Trophoblast cell (in vitro differentiated cells and primary cell): Measurements from ENCODE around the gene ARSG.

ENCODE experiments used
- DNase-seq, 2 donors: peaks; one replicate each; pipeline ENCODE4 v3.0.0-alpha.2; 2016
- H2AFZ ChIP-seq: 2 replicates; pipeline ENCODE4 v1.6.1; 2013; ENCODE audit warnings: low read length, moderate library complexity, mild to moderate bottlenecking; ENCODE audit not compliant: insufficient read depth, poor library complexity
- H2AK5ac ChIP-seq: 2 replicates; pipeline ENCODE4 v1.6.1; 2013; ENCODE audit warnings: mild to moderate bottlenecking, low read length
- H2BK120ac ChIP-seq: 2 replicates; pipeline ENCODE4 v1.6.1; 2013; ENCODE audit warnings: low read length, mild to moderate bottlenecking, moderate library complexity; ENCODE audit not compliant: insufficient read depth, poor library complexity
- H2BK12ac ChIP-seq: 2 replicates; pipeline ENCODE4 v1.6.1; 2013; ENCODE audit warnings: mild to moderate bottlenecking, low read length, moderate library complexity
- H2BK5ac ChIP-seq: 2 replicates; pipeline ENCODE4 v1.6.1; 2013; ENCODE audit warnings: low read length, low read depth, moderate library complexity, mild to moderate bottlenecking; ENCODE audit not compliant: poor library complexity
- H3K14ac ChIP-seq: 2 replicates; pipeline ENCODE4 v1.6.1; 2013; ENCODE audit warnings: mild to moderate bottlenecking, low read length
- H3K18ac ChIP-seq: 2 replicates; pipeline ENCODE4 v1.6.1; 2013; ENCODE audit warnings: mild to moderate bottlenecking, low read length
- H3K23ac ChIP-seq: 2 replicates; pipeline ENCODE4 v1.6.1; 2013; ENCODE audit warnings: low read length
- H3K27ac ChIP-seq: 2 replicates; pipeline ENCODE4 v1.5.1; 2013; ENCODE audit warnings: low read depth, mild to moderate bottlenecking, inconsistent platforms, low read length, moderate library complexity
- H3K27me3 ChIP-seq: 2 replicates; pipeline ENCODE4 v1.6.1; 2013; ENCODE audit warnings: inconsistent platforms, mild to moderate bottlenecking, low read length, moderate library complexity; ENCODE audit not compliant: insufficient read depth
- H3K36me3 ChIP-seq, 2 experiments: 1 replicate in 1 of 2; 2 replicates in 1 of 2; pipeline ENCODE4 v1.6.1; 2013; ENCODE audit warnings: low read length in 2 of 2, mild to moderate bottlenecking in 2 of 2, moderate library complexity in 1 of 2; ENCODE audit not compliant: insufficient read depth in 2 of 2, control insufficient read depth in 1 of 2
- H3K4ac ChIP-seq: 2 replicates; pipeline ENCODE4 v1.6.1; 2013; ENCODE audit warnings: low read depth, mild to moderate bottlenecking, low read length, moderate library complexity
- H3K4me1 ChIP-seq, 2 experiments: 1 replicate in 1 of 2; 2 replicates in 1 of 2; pipeline ENCODE4 v1.6.1; 2013; ENCODE audit warnings: low read length in 2 of 2, mild to moderate bottlenecking in 2 of 2, moderate library complexity in 1 of 2; ENCODE audit not compliant: insufficient read depth in 2 of 2, control insufficient read depth in 1 of 2
- H3K4me2 ChIP-seq: 2 replicates; pipeline ENCODE4 v1.6.1; 2013; ENCODE audit warnings: inconsistent platforms, mild to moderate bottlenecking, low read length, moderate library complexity
- H3K4me3 ChIP-seq: 2 replicates; pipeline ENCODE4 v1.5.1; 2013; ENCODE audit warnings: mild to moderate bottlenecking, low read depth, low read length, inconsistent platforms
- H3K79me1 ChIP-seq: one replicate; pipeline ENCODE4 v1.6.1; 2013; ENCODE audit warnings: low read length
- H3K79me2 ChIP-seq: 2 replicates; pipeline ENCODE4 v1.6.1; 2013; ENCODE audit warnings: low read length, mild to moderate bottlenecking; ENCODE audit not compliant: control insufficient read depth, insufficient read depth, poor library complexity
- H3K9ac ChIP-seq: 2 replicates; pipeline ENCODE4 v1.6.1; 2013; ENCODE audit warnings: mild to moderate bottlenecking, low read length
- H3K9me3 ChIP-seq: 2 replicates; pipeline ENCODE4 v1.6.1; 2013; ENCODE audit warnings: low read depth, mild to moderate bottlenecking, control low read depth, inconsistent platforms, low read length; ENCODE audit not compliant: insufficient read depth
- H4K12ac ChIP-seq: 2 replicates; pipeline ENCODE4 v1.6.1; 2013; ENCODE audit warnings: low read depth, mild to moderate bottlenecking, low read length, moderate library complexity
- H4K8ac ChIP-seq: 2 replicates; pipeline ENCODE4 v1.6.1; 2013; ENCODE audit warnings: low read depth, mild to moderate bottlenecking, low read length, moderate library complexity
- H4K91ac ChIP-seq: one replicate; pipeline ENCODE4 v1.6.1; 2013; ENCODE audit warnings: low read depth, mild to moderate bottlenecking, low read length, moderate library complexity
- WGBS: extraction: QIAGEN DNeasy Blood & Tissue Kit; methylation state at CpG from one replicate; pipeline ENCODE4 v1.1.7; 2013; ENCODE audit warnings: missing lambda C conversion rate; ENCODE audit not compliant: insufficient read length, insufficient coverage; ENCODE audit errors: extremely low coverage; 5-methylcytosine and 5-hydroxymethylcytosine counted together

Gene ARSG

DNA sequence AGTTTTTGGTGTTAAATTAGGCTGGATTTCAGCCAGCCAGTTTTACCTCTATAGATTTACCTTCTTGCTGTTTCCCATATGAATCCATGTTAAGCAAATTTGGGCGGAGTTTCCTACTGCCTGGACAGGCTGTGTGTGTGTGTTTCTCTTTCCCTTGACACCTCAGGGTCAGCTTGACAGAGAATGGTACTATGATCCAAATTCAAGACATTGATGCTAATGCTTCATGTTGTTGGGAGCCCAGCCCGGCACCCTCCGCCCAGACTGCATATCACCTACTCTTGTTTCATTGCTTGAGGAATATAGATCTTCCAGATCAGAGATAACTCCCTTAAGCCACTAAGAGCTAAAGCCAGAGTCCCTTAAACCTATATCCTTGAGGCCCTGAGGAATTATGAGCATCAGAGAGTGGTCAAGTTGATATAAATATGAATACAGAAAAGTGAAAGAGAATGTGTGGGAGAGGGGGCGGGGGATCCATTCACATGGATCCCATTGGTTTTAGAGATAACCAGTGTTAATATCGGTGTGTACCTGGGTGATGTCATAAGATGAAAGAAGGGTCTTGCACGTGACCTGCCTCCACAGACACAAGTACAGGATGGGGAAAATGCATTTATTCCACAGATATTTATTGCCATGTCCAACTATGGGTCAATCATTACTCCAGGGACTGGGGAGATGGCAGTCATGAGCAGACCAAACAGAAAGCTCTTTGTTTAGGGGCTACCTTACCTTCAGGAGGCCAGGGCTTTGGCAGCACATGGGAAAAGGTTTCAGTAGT lies 96.3 kb downstream of the ARSG start:
- no peak overlapping the region for H4K8ac ChIP-seq
- no peak overlapping the region for H3K9ac ChIP-seq
- H2BK12ac ChIP-seq = peak overlapping the region; percentile 18
- no CpG with 5 or more reads among the region's 6 CpGs for WGBS
- no peak overlapping the region for H3K23ac ChIP-seq
- H2BK5ac ChIP-seq = no peak overlapping the region
- H2BK120ac ChIP-seq = no peak overlapping the region
- H3K79me2 ChIP-seq = peaks cover 2% of the 10 kb centered on the region
- peaks cover 12% of the 10 kb centered on the region for H3K79me1 ChIP-seq
- H3K18ac ChIP-seq = no peak overlapping the region
- no peak overlapping the region for H4K12ac ChIP-seq
- peak overlapping the region; percentile 56 for H4K91ac ChIP-seq
- H3K4me3 ChIP-seq = no peak overlapping the region
- H2AFZ ChIP-seq = no peak overlapping the region
- DNase-seq = no peak
- no peaks in the 10 kb centered on the region for H3K27me3 ChIP-seq
- no peak overlapping the region for H3K4ac ChIP-seq
- no peak overlapping the region for H3K14ac ChIP-seq
- H3K9me3 ChIP-seq = no peaks in the 10 kb centered on the region
- no peaks in the 10 kb centered on the region for H3K36me3 ChIP-seq
- no peak overlapping the region for H3K27ac ChIP-seq
- H3K4me1 ChIP-seq = peaks cover 14 to 18% of the 10 kb centered on the region in 2 experiments
- no peak overlapping the region for H3K4me2 ChIP-seq
- no peak overlapping the region for H2AK5ac ChIP-seq

DNA sequence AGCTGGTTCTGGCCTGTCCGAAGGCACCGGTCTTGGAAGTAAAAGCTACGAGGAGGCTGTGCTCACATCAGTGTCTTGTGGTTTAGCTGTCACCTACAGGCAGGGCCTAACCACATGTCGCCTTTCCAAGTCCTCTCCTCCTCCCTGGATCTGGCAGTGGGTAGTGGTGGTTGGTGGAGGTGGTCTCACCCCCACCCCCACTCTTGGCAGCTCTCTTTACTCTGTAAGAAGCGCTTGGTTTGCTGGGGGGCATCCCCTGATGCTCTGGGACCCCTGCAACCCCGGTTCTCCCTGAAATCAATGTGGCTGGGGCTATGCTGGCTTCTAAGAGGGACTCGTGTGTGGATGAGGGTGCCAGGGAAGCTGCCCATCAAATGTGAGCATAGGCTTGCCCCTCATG lies 97.7 kb downstream of the ARSG start:
- Histone ChIP-seq H3K79me1 (peaks cover 8% of the 10 kb centered on the region), H4K8ac (peak overlapping the region; percentile 50), H2AK5ac (peak overlapping the region; percentile 34), H3K18ac (peak overlapping the region; percentile 28), H3K79me2 (peaks cover 2% of the 10 kb centered on the region), H3K27ac (peak overlapping the region; percentile 44), H4K91ac (peak overlapping the region; percentile 60), H2BK120ac (peak overlapping the region; percentile 10), H3K4me2 (no peak overlapping the region), H2BK5ac (peak overlapping the region; percentile 15), H3K4ac (no peak overlapping the region), H3K9me3 (no peaks in the 10 kb centered on the region), H3K4me1 (peaks cover 8 to 10% of the 10 kb centered on the region in 2 experiments), H4K12ac (no peak overlapping the region), H3K27me3 (no peaks in the 10 kb centered on the region), H3K23ac (no peak overlapping the region), H2AFZ (no peak overlapping the region), H3K14ac (peak overlapping the region; percentile 74), H3K4me3 (no peak overlapping the region), H3K36me3 (no peaks in the 10 kb centered on the region), H2BK12ac (peak overlapping the region; percentile 44), H3K9ac (no peak overlapping the region)
- no CpG with 5 or more reads among the region's 7 CpGs for WGBS
- DNase-seq = no peak

DNA sequence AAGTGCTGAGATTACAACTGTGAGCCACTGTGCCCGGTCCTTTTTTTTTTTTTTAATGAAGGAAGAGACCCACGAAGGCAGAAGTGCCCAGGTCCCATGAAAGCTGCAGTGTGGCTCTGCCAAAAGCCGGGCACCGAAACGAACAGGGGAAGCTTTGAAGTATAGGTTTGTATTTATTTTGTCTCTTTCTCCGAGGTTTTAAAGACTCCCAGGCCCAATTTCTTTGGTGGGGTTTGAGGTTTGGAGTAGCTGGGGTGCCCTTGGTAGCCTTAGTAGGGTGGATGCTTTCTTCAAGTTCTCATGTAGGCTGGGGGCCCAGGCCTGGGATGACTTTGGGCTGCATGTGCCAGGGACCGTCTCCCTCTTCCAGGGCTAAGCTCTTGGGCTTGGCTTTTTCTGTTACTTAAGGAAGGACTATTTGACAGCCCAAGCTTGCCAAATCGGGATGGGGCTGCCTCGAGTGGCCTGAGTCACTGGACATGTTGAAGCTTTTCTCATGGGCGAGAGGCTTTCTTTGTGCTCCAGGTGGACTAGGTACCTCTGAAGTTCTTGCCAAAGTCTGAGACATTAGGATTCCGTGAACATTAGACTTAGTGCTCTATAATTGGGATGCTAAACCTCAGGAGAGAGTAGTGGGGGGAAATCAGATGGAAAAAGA lies 99.7 kb downstream of the ARSG start:
- Histone ChIP-seq H2AK5ac (no peak overlapping the region), H2AFZ (no peak overlapping the region), H4K12ac (no peak overlapping the region), H2BK5ac (no peak overlapping the region), H3K36me3 (peaks cover 0 to 1% of the 10 kb centered on the region in 2 experiments), H3K79me1 (peaks cover 7% of the 10 kb centered on the region), H3K23ac (no peak overlapping the region), H3K4ac (no peak overlapping the region), H3K9ac (no peak overlapping the region), H2BK12ac (no peak overlapping the region), H3K27me3 (no peaks in the 10 kb centered on the region), H4K91ac (no peak overlapping the region), H3K14ac (no peak overlapping the region), H3K4me3 (no peak overlapping the region), H3K4me1 (peaks cover 7% of the 10 kb centered on the region in 2 experiments), H2BK120ac (no peak overlapping the region), H4K8ac (no peak overlapping the region), H3K18ac (no peak overlapping the region), H3K9me3 (no peaks in the 10 kb centered on the region), H3K27ac (no peak overlapping the region), H3K4me2 (no peak overlapping the region), H3K79me2 (peaks cover 2% of the 10 kb centered on the region)
- whole genome bisulfite sequencing = no CpG with 5 or more reads among the region's 11 CpGs
- DNase-seq = no peak

DNA sequence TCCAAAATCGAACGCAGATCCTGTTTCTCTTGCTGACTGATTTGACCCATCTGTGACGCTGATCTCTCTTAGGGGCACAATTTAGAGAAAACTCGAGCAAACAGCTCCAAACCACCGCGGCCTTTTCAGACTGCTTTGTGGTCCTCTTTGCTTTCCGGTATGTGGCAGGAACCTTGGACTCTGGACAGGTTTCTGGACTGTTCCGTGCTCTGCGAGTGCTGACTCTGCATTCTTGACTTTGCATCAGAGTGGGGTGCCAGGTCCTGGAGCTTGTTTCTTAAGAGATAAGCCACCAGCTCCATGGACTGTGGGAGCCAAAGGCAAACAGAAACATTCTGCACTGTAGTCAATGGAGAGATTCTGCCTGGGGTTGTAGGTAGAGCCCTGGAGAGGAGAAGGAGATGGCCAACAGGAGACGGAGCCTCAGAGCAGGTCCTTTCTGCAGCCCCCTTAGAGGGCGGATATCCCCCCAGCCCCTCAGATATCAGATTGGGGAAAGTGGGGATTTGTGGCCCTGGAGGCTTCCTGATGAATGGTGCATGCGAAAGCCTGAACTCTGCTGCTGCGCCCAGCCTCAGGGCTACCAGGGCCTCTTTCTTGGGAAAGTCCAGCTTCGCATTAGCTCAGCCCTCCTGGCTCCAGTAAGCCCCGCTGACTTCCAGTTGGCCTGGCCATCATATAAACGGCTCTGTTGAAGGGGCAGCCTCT lies 100.4 kb downstream of the ARSG start:
- Histone ChIP-seq H3K4me1 (peaks cover 7% of the 10 kb centered on the region in 2 experiments), H3K4ac (no peak overlapping the region), H3K79me2 (peaks cover 2% of the 10 kb centered on the region), H4K12ac (no peak overlapping the region), H3K4me3 (no peak overlapping the region), H3K14ac (no peak overlapping the region), H3K27me3 (no peaks in the 10 kb centered on the region), H2BK120ac (no peak overlapping the region), H3K4me2 (no peak overlapping the region), H4K8ac (no peak overlapping the region), H2BK12ac (no peak overlapping the region), H3K27ac (no peak overlapping the region), H2BK5ac (no peak overlapping the region), H2AK5ac (no peak overlapping the region), H2AFZ (no peak overlapping the region), H3K79me1 (peaks cover 7% of the 10 kb centered on the region), H3K9me3 (peaks cover 2% of the 10 kb centered on the region), H3K9ac (no peak overlapping the region), H3K36me3 (peaks cover 0 to 1% of the 10 kb centered on the region in 2 experiments), H3K18ac (no peak overlapping the region), H3K23ac (no peak overlapping the region), H4K91ac (no peak overlapping the region)
- no peak for DNase-seq
- WGBS = no CpG with 5 or more reads among the region's 16 CpGs
